Suprapubic skin (tissue), 3 donors: ENCODE data around the gene TTC39A.

ENCODE experiments used
- POLR2AphosphoS5 ChIP-seq, 3 donors: sonication (generic); formaldehyde crosslinking; IDR thresholded peaks; one replicate each; pipeline ENCODE4 v1.6.1; 2017; ENCODE audit warnings: antibody characterized with exemption in 3 of 3
- TF ChIP-seq, protein P1 (sequence below), 2 donors: fragments of 200-600 bp in 1 of 2; fragments of 450-650 bp in 1 of 2; sonication (generic) in 1 of 2; IDR thresholded peaks; one replicate each; pipeline ENCODE4 v1.5.1; 2016 to 2019; ENCODE audit warnings: antibody characterized with exemption in 2 of 2, mild to moderate bottlenecking in 1 of 2, moderate library complexity in 1 of 2

GRCh38 chr1:51348147-51348527, 17.8 kb upstream of the TTC39A start:
- TF ChIP-seq, protein P1, sequence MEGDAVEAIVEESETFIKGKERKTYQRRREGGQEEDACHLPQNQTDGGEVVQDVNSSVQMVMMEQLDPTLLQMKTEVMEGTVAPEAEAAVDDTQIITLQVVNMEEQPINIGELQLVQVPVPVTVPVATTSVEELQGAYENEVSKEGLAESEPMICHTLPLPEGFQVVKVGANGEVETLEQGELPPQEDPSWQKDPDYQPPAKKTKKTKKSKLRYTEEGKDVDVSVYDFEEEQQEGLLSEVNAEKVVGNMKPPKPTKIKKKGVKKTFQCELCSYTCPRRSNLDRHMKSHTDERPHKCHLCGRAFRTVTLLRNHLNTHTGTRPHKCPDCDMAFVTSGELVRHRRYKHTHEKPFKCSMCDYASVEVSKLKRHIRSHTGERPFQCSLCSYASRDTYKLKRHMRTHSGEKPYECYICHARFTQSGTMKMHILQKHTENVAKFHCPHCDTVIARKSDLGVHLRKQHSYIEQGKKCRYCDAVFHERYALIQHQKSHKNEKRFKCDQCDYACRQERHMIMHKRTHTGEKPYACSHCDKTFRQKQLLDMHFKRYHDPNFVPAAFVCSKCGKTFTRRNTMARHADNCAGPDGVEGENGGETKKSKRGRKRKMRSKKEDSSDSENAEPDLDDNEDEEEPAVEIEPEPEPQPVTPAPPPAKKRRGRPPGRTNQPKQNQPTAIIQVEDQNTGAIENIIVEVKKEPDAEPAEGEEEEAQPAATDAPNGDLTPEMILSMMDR (IDR thresholded peaks at IDR 0.05) = no peak
- no peak for TF ChIP-seq POLR2AphosphoS5 (IDR thresholded peaks at IDR 0.05)
